ENCODE data around the gene PNLDC1.
"Not testable (repeated sequence)": the region's sequence is repeated elsewhere in the genome, so short reads cannot be mapped to it uniquely, and the experiment has no call there.

Gene PNLDC1

GRCh38 chr6:159853754-159854153 is 53.7 kb downstream of the PNLDC1 start:
- DNase-seq = no peak

GRCh38 chr6:159854959-159855358 is 54.9 kb downstream of the PNLDC1 start:
- no peak for DNase-seq

GRCh38 chr6:159858259-159858658 is 58.2 kb downstream of the PNLDC1 start:
- no peak for DNase-seq

- DNase-seq = no peak
These were observed 60.4 kb downstream of the PNLDC1 start for GRCh38 chr6:159860482-159860881.

GRCh38 chr6:159862103-159862502 is 62.0 kb downstream of the PNLDC1 start:
- DNase-seq = no peak

- DNase-seq = not testable (repeated sequence)
These were observed 63.3 kb downstream of the PNLDC1 start for GRCh38 chr6:159863341-159863740.

DNA sequence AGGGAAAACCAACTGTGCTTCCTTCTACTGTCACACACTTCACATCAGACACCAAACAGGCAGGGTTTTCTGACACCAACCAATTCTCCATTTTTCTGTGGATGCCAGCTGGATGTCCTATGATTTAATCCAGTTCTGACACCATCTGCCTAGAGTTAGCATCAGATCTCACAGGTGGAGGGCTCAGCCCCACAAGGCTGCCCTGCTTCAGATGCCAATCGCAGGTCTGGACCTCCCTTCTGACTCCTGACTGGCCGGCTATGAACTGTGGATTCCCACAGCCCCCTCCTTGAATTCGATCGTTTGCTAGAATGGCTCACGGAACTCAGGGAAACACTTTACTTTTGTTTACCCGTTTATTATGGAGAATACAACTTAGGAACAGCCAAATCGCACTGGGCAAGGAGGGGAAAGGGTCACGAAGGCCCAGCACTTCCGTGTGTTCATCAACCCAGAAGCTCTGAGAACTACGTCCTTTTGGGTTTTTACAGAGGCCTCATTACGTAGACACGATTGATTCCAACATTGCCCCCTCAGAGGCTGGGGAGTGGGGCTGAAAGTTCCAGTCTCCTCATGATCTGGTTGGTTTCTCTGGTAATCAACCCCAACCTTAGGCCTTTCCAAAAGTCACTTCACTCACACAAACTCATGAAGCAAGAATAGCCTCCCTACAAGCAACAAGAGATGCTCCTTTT is 65.3 kb downstream of the PNLDC1 start:
- no peak for DNase-seq

GRCh38 chr6:159866286-159867247 is 66.5 kb downstream of the PNLDC1 start:
- DNase-seq = no peak

Data from cortex of kidney (tissue), 1 donor.